Astrocyte (in vitro differentiated cells and primary cell): ENCODE data around the gene CBY1. TPM values are rescaled to one million over a fixed set of nuclear protein-coding genes. Genes with fewer than 3 reads are reported as not detected.
A peak's percentile ranks its signal among the peaks of the same experiment; 100 is the strongest.

Experiments
- DNase-seq: peaks from one replicate; pipeline ENCODE4 v3.0.0-alpha.2; 2010; ENCODE audit warnings: low read depth
- FAIRE-seq: peaks from 2 replicates; lab custom pipeline; 2011; peaks lifted over from hg19 to GRCh38; lab: Jason Lieb, UNC
- H2AFZ ChIP-seq: 2 replicates; pipeline ENCODE4 v1.6.0; 2012; ENCODE audit warnings: low read depth, low read length, inconsistent platforms
- H3K27ac ChIP-seq: 2 replicates; pipeline ENCODE4 v1.5.1; 2011; ENCODE audit warnings: low read depth, low read length, inconsistent platforms
- H3K27me3 ChIP-seq: 2 replicates; pipeline ENCODE4 v1.6.0; 2011; ENCODE audit warnings: low read length, inconsistent platforms; ENCODE audit not compliant: insufficient read depth
- H3K36me3 ChIP-seq: 2 replicates; pipeline ENCODE4 v1.5.1; 2011; ENCODE audit warnings: low read length, inconsistent platforms; ENCODE audit not compliant: insufficient read depth
- H3K4me1 ChIP-seq: 2 replicates; pipeline ENCODE4 v1.5.1; 2011; ENCODE audit warnings: low read length, inconsistent platforms; ENCODE audit not compliant: insufficient read depth
- H3K4me2 ChIP-seq: 2 replicates; pipeline ENCODE4 v1.6.0; 2012; ENCODE audit warnings: low read length, inconsistent platforms
- H3K4me3 ChIP-seq: 2 replicates; pipeline ENCODE4 v1.5.1; 2011; ENCODE audit warnings: low read depth, mild to moderate bottlenecking, low read length, inconsistent platforms; ENCODE audit not compliant: insufficient read depth
- H3K79me2 ChIP-seq: 2 replicates; pipeline ENCODE4 v1.6.0; 2012; ENCODE audit warnings: mild to moderate bottlenecking, low read length, inconsistent platforms; ENCODE audit not compliant: insufficient read depth
- H3K9ac ChIP-seq: 2 replicates; pipeline ENCODE4 v1.6.0; 2012; ENCODE audit warnings: mild to moderate bottlenecking, low read length, inconsistent platforms
- H3K9me3 ChIP-seq: 2 replicates; pipeline ENCODE4 v1.5.1; 2012; ENCODE audit warnings: low read depth, mild to moderate bottlenecking, low read length, inconsistent platforms; ENCODE audit not compliant: insufficient read depth
- H4K20me1 ChIP-seq: 2 replicates; pipeline ENCODE4 v1.6.0; 2012; ENCODE audit warnings: low read length, inconsistent platforms; ENCODE audit not compliant: insufficient read depth
- H3K27ac Mint-ChIP-seq: one replicate; pipeline ENCODE4 v1.8.0; 2021; ENCODE audit warnings: mild to moderate bottlenecking, mixed read lengths; ENCODE audit not compliant: unreplicated experiment
- H3K27me3 Mint-ChIP-seq: one replicate; pipeline ENCODE4 v1.8.0; 2021; ENCODE audit warnings: low read depth, mixed read lengths; ENCODE audit not compliant: unreplicated experiment
- H3K36me3 Mint-ChIP-seq: one replicate; pipeline ENCODE4 v1.8.0; 2021; ENCODE audit warnings: low read depth, mixed read lengths; ENCODE audit not compliant: unreplicated experiment
- H3K4me1 Mint-ChIP-seq: one replicate; pipeline ENCODE4 v1.8.0; 2021; ENCODE audit warnings: low read depth, mixed read lengths; ENCODE audit not compliant: unreplicated experiment
- H3K4me3 Mint-ChIP-seq: one replicate; pipeline ENCODE4 v1.8.0; 2021; ENCODE audit warnings: mild to moderate bottlenecking, moderate library complexity, mixed read lengths; ENCODE audit not compliant: unreplicated experiment
- H3K9me3 Mint-ChIP-seq: one replicate; pipeline ENCODE4 v1.8.0; 2021; ENCODE audit warnings: mild to moderate bottlenecking, mixed read lengths; ENCODE audit not compliant: unreplicated experiment
- EZH2 ChIP-seq: IDR thresholded peaks from 2 replicates; pipeline ENCODE4 v1.6.1; 2012; ENCODE audit warnings: mild to moderate bottlenecking, low read length, inconsistent platforms; ENCODE audit not compliant: insufficient read depth
- total RNA-seq: library from RNA; stranded (reverse); gene quantifications from 2 replicates; pipeline ENCODE4 v1.2.1, GENCODE V29; 2021
- TF ChIP-seq, protein P1 (sequence below): IDR thresholded peaks from 2 replicates; pipeline ENCODE4 v1.5.1; 2011; ENCODE audit warnings: low read depth, mild to moderate bottlenecking, inconsistent platforms, low read length, moderate library complexity; ENCODE audit not compliant: insufficient read depth

Gene CBY1
- total RNA-seq, 1 donor from 2014 or later = 23.2 TPM

DNA sequence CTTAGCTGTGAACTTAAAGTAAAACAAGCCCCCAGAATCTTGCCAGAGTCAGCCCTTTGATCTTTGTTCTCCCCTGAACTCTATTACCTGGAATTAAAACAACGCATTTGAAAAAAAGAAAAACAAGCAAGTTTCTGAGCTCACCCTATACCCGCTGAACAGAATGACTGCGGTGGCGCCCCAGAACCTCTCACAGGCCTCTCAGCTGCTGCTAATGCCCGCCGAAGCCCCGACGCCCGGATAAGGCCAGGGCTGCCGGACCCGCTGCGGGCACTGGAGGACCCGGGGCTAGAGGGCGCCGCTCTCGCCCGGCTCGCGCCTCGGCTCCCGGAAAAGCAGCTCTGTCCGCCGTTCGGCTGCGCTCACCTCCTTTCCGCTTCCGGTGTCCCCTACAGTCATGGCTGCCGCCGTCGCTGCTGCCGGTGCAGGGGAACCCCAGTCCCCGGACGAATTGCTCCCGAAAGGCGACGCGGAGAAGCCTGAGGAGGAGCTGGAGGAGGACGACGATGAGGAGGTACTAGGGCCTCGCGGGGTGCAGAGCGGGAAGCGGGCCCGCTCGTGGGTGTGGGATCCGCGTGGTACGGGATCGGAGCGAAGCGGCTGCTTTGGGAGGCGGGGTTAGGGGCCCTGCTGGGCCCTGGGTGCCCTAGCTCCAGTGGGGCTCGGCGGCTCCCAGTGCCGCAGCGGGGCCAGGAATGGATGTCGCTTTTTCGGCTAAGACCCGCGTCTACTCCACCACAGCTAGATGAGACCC is 25.3 kb downstream of the CBY1 start, which contains the start of gene TOMM22:
Gene TOMM22 (plus strand): TSS at position 376 of the 754 bp plus-strand sequence. CDS start 22 bp downstream, at position 398.
- Histone ChIP-seq H3K4me1 (peaks cover 10% of the 10 kb centered on the region), H3K36me3 (peaks cover 19% of the 10 kb centered on the region), H3K27me3 (no peaks in the 10 kb centered on the region), H3K9ac (peak within 1 kb of the TSS; percentile 94), H3K9me3 (no peaks in the 10 kb centered on the region), H2AFZ (peak within 1 kb of the TSS; percentile 100), H3K4me2 (peak within 1 kb of the TSS; percentile 95), H3K27ac (peak within 1 kb of the TSS; percentile 76), H4K20me1 (no peaks in the 10 kb centered on the region), H3K79me2 (peaks cover 20% of the 10 kb centered on the region), H3K4me3 (peak within 1 kb of the TSS; percentile 94)
- Mint-ChIP-seq H3K27ac (peak within 1 kb of the TSS; percentile 92), H3K36me3 (peaks cover 20% of the 10 kb centered on the region), H3K27me3 (no peaks in the 10 kb centered on the region), H3K4me3 (peak within 1 kb of the TSS; percentile 98), H3K9me3 (no peaks in the 10 kb centered on the region), H3K4me1 (peaks cover 2% of the 10 kb centered on the region)
- TF ChIP-seq, protein P1, sequence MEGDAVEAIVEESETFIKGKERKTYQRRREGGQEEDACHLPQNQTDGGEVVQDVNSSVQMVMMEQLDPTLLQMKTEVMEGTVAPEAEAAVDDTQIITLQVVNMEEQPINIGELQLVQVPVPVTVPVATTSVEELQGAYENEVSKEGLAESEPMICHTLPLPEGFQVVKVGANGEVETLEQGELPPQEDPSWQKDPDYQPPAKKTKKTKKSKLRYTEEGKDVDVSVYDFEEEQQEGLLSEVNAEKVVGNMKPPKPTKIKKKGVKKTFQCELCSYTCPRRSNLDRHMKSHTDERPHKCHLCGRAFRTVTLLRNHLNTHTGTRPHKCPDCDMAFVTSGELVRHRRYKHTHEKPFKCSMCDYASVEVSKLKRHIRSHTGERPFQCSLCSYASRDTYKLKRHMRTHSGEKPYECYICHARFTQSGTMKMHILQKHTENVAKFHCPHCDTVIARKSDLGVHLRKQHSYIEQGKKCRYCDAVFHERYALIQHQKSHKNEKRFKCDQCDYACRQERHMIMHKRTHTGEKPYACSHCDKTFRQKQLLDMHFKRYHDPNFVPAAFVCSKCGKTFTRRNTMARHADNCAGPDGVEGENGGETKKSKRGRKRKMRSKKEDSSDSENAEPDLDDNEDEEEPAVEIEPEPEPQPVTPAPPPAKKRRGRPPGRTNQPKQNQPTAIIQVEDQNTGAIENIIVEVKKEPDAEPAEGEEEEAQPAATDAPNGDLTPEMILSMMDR = peak; percentile 45
- TF ChIP-seq EZH2 = no peak
- peak; percentile 75 for DNase-seq
- no peak for FAIRE-seq

DNA sequence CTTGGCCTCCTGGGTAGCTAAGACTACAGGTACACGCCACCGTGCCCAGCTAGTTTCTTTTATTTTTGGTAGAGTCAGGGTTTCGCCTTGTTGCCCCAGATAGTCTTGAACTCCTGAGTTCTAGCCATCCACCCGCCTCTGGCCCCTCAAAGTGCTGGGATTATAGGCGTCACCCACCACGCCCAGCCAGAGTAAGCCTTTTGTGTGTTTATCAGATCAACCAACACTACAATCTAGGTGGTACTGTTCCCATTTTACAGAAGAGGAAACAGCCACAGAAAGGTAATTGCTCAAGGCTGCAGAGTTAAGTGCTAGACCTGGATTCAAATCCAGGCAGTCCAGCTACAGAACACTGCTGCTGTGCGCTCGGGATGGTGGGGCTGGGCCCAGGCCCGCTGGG is 28.5 kb downstream of the CBY1 start:
- no peak overlapping the region for H3K4me3 ChIP-seq
- H3K27ac ChIP-seq = no peak overlapping the region
- H3K36me3 ChIP-seq = peaks cover 41% of the 10 kb centered on the region
- peaks cover 24% of the 10 kb centered on the region for H4K20me1 ChIP-seq
- Mint-ChIP-seq H3K9me3 (no peaks in the 10 kb centered on the region), H3K27ac (no peak overlapping the region), H3K27me3 (no peaks in the 10 kb centered on the region), H3K36me3 (peaks cover 20% of the 10 kb centered on the region), H3K4me1 (peaks cover 2% of the 10 kb centered on the region), H3K4me3 (no peak overlapping the region)
- no peak for TF ChIP-seq EZH2
- TF ChIP-seq, protein P1 = no peak
- peaks cover 35% of the 10 kb centered on the region for H3K79me2 ChIP-seq
- no peaks in the 10 kb centered on the region for H3K9me3 ChIP-seq
- peaks cover 10% of the 10 kb centered on the region for H3K4me1 ChIP-seq
- DNase-seq (no peak), FAIRE-seq (no peak)
- no peak overlapping the region for H3K9ac ChIP-seq
- H2AFZ ChIP-seq = no peak overlapping the region
- no peaks in the 10 kb centered on the region for H3K27me3 ChIP-seq
- H3K4me2 ChIP-seq = no peak overlapping the region

DNA sequence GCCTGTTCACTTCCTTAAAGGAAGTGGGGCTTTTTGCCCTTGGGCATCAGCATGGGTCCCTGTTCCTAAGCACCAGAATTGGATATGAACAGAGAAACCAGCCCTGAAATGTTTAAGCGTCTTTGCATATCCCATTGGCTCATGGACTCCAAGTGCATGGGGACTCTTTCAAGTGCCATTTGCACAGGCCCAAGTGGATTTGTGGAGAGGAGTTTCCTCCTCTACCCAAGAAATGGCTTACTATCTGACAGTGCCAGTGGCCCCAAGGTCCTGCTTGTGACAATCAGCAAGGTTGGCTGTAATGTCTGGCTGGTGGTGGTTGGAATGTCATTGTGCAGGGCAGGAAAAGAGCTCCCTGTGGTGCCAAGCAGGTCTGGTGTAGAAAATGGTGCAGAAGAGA is 29.3 kb downstream of the CBY1 start:
- Histone ChIP-seq H3K79me2 (peaks cover 44% of the 10 kb centered on the region), H3K36me3 (peaks cover 41% of the 10 kb centered on the region), H3K4me2 (no peak overlapping the region), H3K9ac (no peak overlapping the region), H3K4me3 (no peak overlapping the region), H3K4me1 (peaks cover 10% of the 10 kb centered on the region), H4K20me1 (peaks cover 29% of the 10 kb centered on the region), H2AFZ (no peak overlapping the region), H3K27me3 (no peaks in the 10 kb centered on the region), H3K27ac (no peak overlapping the region), H3K9me3 (no peaks in the 10 kb centered on the region)
- Mint-ChIP-seq H3K27me3 (no peaks in the 10 kb centered on the region), H3K27ac (no peak overlapping the region), H3K4me3 (no peak overlapping the region), H3K9me3 (no peaks in the 10 kb centered on the region), H3K4me1 (peaks cover 2% of the 10 kb centered on the region), H3K36me3 (peaks cover 20% of the 10 kb centered on the region)
- no peak for FAIRE-seq
- DNase-seq = no peak
- TF ChIP-seq, protein P1 = no peak
- no peak for TF ChIP-seq EZH2
